Aorta (tissue), 5 donors: Measurements from ENCODE around the gene MPST. TPM values are rescaled to one million over a fixed set of nuclear protein-coding genes. Genes with fewer than 3 reads are reported as not detected.

Experiments
- ATAC-seq: fragments of 200-7000 bp; cut with Tn5 transposase; one replicate; pipeline ENCODE4 v1.9.1; 2022; ENCODE audit warnings: moderate library complexity; ENCODE audit not compliant: low FRiP score
- DNase-seq, 2 donors: peaks; one replicate each; pipeline ENCODE4 v3.0.0-alpha.2; 2020
- H3K27ac ChIP-seq, 2 donors: one replicate each; pipeline ENCODE4 v1.5.1; 2013; ENCODE audit warnings: low read length in 2 of 2, mild to moderate bottlenecking in 2 of 2, moderate library complexity in 2 of 2, control low read depth in 1 of 2, inconsistent platforms in 1 of 2, low read depth in 1 of 2
- H3K27me3 ChIP-seq, 2 donors: one replicate each; pipeline ENCODE4 v1.6.1; 2013; ENCODE audit warnings: control low read depth in 1 of 2, low read length in 1 of 2, mild to moderate bottlenecking in 1 of 2, moderate library complexity in 1 of 2; ENCODE audit not compliant: insufficient read depth in 2 of 2, control insufficient read depth in 1 of 2
- H3K36me3 ChIP-seq, 2 donors: one replicate each; pipeline ENCODE4 v1.6.1; 2013; ENCODE audit warnings: control low read depth in 1 of 2, low read length in 1 of 2, mild to moderate bottlenecking in 1 of 2; ENCODE audit not compliant: insufficient read depth in 2 of 2, control insufficient read depth in 1 of 2
- H3K4me1 ChIP-seq, 2 donors: one replicate each; pipeline ENCODE4 v1.6.1; 2013; ENCODE audit warnings: low read length in 2 of 2, control low read depth in 1 of 2, mild to moderate bottlenecking in 1 of 2, moderate library complexity in 1 of 2; ENCODE audit not compliant: insufficient read depth in 2 of 2, control insufficient read depth in 1 of 2
- H3K4me3 ChIP-seq, 2 donors: one replicate each; pipeline ENCODE4 v1.5.1; 2013; ENCODE audit warnings: low read length in 2 of 2, control low read depth in 1 of 2, mild to moderate bottlenecking in 1 of 2
- H3K9me3 ChIP-seq: one replicate; pipeline ENCODE4 v1.6.1; 2013; ENCODE audit warnings: mild to moderate bottlenecking, low read length; ENCODE audit not compliant: control insufficient read depth
- WGBS, 2 donors: extraction: QIAGEN DNeasy Blood & Tissue Kit; methylation state at CpG; one replicate each; pipeline ENCODE4 v1.1.7; 2013; 5-methylcytosine and 5-hydroxymethylcytosine counted together
- intact Hi-C, 2 donors: fragments of 100-400 bp; cut with DNase I; formaldehyde crosslinking; loops; one replicate each; pipeline versions ENCODE4 v1.14.2 to v1.15.0; 2022
- polyA plus RNA-seq, 2 donors: library from polyadenylated mRNA; stranded (reverse); fragments of 200-250 nt; gene quantifications; one replicate each; pipeline ENCODE4 v1.2.3, GENCODE V29; 2013
- total RNA-seq, 2 donors: library from RNA; stranded (reverse); fragmentation: NEBNext Ultra II Directional; extraction: Animal tissue kit (Norgen Biotek cat#: 25700); gene quantifications; one replicate each; pipeline ENCODE4 v1.2.1, GENCODE V29; 2021
- donor health status: healthy with polysubstance abuse.
- donor health status: Bipolar disorder and iron deficiency.
- donor health status: DM: no; HTN: no; CAD: no.
- donor health status: DM: no; HTN: no; CAD: no.
- donor health status: DM: yes; HTN: yes; CAD: no.

Gene MPST
- total and polyA plus RNA-seq, 4 donors: 30.8 to 102 (median 46.8) TPM

- Histone ChIP-seq H3K4me1 (no peaks in the 10 kb centered on the region), H3K27me3 (no peaks in the 10 kb centered on the region), H3K9me3 (no peaks in the 10 kb centered on the region), H3K27ac (no peak overlapping the region), H3K4me3 (no peak overlapping the region), H3K36me3 (no peaks in the 10 kb centered on the region)
- ATAC-seq: no peak
- intact Hi-C loops: no loop called here
- 69 to 73% methylated on average over 9 of the region's 9 CpGs for WGBS, 2 donors
- DNase-seq: no peak
Observed at GRCh38 chr22:36998620-36999351, 20.8 kb upstream of the MPST start.

- ATAC-seq (no peak), DNase-seq (no peak)
- intact Hi-C loops: no loop called here
- H3K9me3 ChIP-seq: no peaks in the 10 kb centered on the region
- no peaks in the 10 kb centered on the region for H3K4me1 ChIP-seq
- H3K4me3 ChIP-seq: no peak overlapping the region
- no peaks in the 10 kb centered on the region for H3K27me3 ChIP-seq
- WGBS, 2 donors: 79 to 91% methylated on average over 4 of the region's 4 CpGs
- no peak overlapping the region for H3K27ac ChIP-seq
- no peaks in the 10 kb centered on the region for H3K36me3 ChIP-seq
Observed at GRCh38 chr22:36999463-36999862, 20.1 kb upstream of the MPST start.

DNA sequence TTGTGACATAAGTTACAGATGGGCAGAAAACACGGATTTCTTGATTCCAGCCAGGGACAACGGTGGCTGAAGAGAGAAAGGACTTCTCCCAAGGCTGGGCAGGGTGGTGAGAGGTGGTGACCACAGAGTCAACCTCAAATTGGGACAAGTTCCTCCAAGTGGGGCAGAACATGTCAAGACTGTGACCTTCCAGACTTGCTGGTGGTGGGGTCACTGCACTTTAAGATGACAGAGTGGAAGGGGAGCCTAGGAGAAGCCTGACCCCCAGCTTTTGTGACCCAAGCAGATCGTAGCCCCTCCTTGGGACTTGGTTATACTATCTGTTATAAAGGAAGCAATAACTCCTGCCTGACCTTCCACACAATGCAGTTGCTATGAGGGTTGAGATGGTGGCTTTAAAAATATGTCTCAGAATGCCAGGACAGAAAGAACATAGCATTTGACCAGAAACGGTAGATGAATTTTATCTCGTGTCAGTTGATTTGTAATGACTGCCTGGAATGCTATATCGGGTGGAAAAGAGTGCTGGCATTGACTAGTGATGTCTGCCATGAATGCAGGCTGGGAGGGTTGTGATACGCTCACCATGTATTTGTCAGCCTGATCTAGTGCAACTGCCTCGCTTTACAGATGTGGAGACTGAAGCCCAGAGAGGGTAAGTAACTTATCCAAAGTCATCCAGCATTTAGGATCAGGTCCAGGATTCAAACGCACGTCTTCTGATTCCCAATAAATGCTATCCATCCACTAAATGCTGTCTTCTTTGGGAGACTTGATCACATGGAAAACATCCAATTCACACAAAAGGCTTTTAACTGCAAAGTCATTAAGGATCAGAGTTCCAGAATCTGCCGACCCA, 18.6 kb upstream of the MPST start:
- Histone ChIP-seq H3K27me3 (no peaks in the 10 kb centered on the region), H3K9me3 (no peaks in the 10 kb centered on the region), H3K4me3 (no peak overlapping the region), H3K27ac (no peak overlapping the region), H3K36me3 (no peaks in the 10 kb centered on the region), H3K4me1 (no peaks in the 10 kb centered on the region)
- intact Hi-C loops: no loop called here
- 59 to 67% methylated on average over 11 of the region's 11 CpGs for WGBS, 2 donors
- no peak for DNase-seq
- no peak for ATAC-seq

- intact Hi-C loops: no loop called here
- Histone ChIP-seq H3K4me3 (no peak overlapping the region), H3K36me3 (no peaks in the 10 kb centered on the region), H3K9me3 (no peaks in the 10 kb centered on the region), H3K27ac (no peak overlapping the region), H3K4me1 (no peaks in the 10 kb centered on the region), H3K27me3 (no peaks in the 10 kb centered on the region)
- no peak for DNase-seq
- no peak for ATAC-seq
- 78 to 82% methylated on average over 12 of the region's 12 CpGs for WGBS, 2 donors
Observed at GRCh38 chr22:37001826-37002225, 17.7 kb upstream of the MPST start.

GRCh38 chr22:37002633-37003032, 16.9 kb upstream of the MPST start:
- Histone ChIP-seq H3K4me3 (no peak overlapping the region), H3K36me3 (no peaks in the 10 kb centered on the region), H3K4me1 (no peaks in the 10 kb centered on the region), H3K27me3 (no peaks in the 10 kb centered on the region), H3K9me3 (no peaks in the 10 kb centered on the region), H3K27ac (no peak overlapping the region)
- 53 to 55% methylated on average over 7 of the region's 7 CpGs for WGBS, 2 donors
- ATAC-seq (no peak), DNase-seq (no peak)
- intact Hi-C loops: no loop called here

- H3K9me3 ChIP-seq: no peaks in the 10 kb centered on the region
- H3K36me3 ChIP-seq: no peaks in the 10 kb centered on the region
- ATAC-seq: no peak
- no peak for DNase-seq
- no peaks in the 10 kb centered on the region for H3K27me3 ChIP-seq
- intact Hi-C loops: no loop called here
- 31% methylated on average over 2 of the region's 2 CpGs for WGBS, 2 donors
- no peaks in the 10 kb centered on the region for H3K4me1 ChIP-seq
- no peak overlapping the region for H3K4me3 ChIP-seq
- no peak overlapping the region for H3K27ac ChIP-seq
Observed at GRCh38 chr22:37007651-37008050, 11.9 kb upstream of the MPST start.

- no peak for DNase-seq
- H3K27ac ChIP-seq: no peak overlapping the region
- H3K4me1 ChIP-seq: no peaks in the 10 kb centered on the region
- H3K27me3 ChIP-seq: no peaks in the 10 kb centered on the region
- H3K9me3 ChIP-seq: no peaks in the 10 kb centered on the region
- intact Hi-C loops: no loop called here
- H3K36me3 ChIP-seq: no peaks in the 10 kb centered on the region
- no peak for ATAC-seq
- WGBS, 2 donors: 76 to 79% methylated on average over 2 of the region's 2 CpGs
- H3K4me3 ChIP-seq: no peak overlapping the region
Observed at GRCh38 chr22:37008365-37008764, 11.2 kb upstream of the MPST start.

DNA sequence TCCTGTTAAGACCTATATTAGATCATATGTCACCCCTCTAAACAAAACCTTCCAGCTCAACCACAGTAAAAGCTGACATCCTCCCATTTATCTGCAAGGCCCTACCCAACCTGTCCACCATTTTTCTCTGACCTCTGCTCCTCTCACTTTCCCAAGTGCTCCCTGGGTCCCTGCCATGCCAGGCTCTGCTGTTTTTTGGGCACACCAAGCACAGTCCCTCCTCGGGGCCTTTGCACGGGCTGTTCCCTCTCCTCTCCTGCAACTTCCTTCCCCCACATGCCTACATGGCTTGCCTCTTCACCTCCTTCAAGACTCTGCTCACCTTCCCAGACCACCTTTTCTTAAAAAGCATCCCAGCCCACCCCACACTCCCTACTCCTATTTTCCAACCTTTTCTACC, 10.1 kb upstream of the MPST start:
- Histone ChIP-seq H3K27me3 (no peaks in the 10 kb centered on the region), H3K9me3 (no peaks in the 10 kb centered on the region), H3K27ac (no peak overlapping the region), H3K4me1 (no peaks in the 10 kb centered on the region), H3K4me3 (no peak overlapping the region), H3K36me3 (no peaks in the 10 kb centered on the region)
- no peak for ATAC-seq
- DNase-seq: no peak
- 88 to 91% methylated on average over 2 of the region's 2 CpGs for WGBS, 2 donors
- intact Hi-C loops: no loop called here

GRCh38 chr22:37010174-37010573, 9.4 kb upstream of the MPST start:
- Histone ChIP-seq H3K27ac (no peak overlapping the region), H3K9me3 (no peaks in the 10 kb centered on the region), H3K4me3 (no peak overlapping the region), H3K4me1 (no peaks in the 10 kb centered on the region), H3K27me3 (no peaks in the 10 kb centered on the region), H3K36me3 (no peaks in the 10 kb centered on the region)
- 80 to 91% methylated on average over 4 of the region's 4 CpGs for WGBS, 2 donors
- intact Hi-C loops: no loop called here
- ATAC-seq (no peak), DNase-seq (no peak)
